ENCODE measurements around the gene KCP.
A peak's percentile ranks its signal among the peaks of the same experiment; 100 is the strongest.

Gene KCP

GRCh38 chr7:128872394-128872824 is 38.1 kb downstream of the KCP start:
- DNase-seq, result no peak

- DNase-seq, result no peak
Observed at GRCh38 chr7:128871050-128871449, 39.5 kb downstream of the KCP start.

- peak; percentile 9 for DNase-seq
Observed at GRCh38 chr7:128869944-128870285, 40.6 kb downstream of the KCP start.

DNA sequence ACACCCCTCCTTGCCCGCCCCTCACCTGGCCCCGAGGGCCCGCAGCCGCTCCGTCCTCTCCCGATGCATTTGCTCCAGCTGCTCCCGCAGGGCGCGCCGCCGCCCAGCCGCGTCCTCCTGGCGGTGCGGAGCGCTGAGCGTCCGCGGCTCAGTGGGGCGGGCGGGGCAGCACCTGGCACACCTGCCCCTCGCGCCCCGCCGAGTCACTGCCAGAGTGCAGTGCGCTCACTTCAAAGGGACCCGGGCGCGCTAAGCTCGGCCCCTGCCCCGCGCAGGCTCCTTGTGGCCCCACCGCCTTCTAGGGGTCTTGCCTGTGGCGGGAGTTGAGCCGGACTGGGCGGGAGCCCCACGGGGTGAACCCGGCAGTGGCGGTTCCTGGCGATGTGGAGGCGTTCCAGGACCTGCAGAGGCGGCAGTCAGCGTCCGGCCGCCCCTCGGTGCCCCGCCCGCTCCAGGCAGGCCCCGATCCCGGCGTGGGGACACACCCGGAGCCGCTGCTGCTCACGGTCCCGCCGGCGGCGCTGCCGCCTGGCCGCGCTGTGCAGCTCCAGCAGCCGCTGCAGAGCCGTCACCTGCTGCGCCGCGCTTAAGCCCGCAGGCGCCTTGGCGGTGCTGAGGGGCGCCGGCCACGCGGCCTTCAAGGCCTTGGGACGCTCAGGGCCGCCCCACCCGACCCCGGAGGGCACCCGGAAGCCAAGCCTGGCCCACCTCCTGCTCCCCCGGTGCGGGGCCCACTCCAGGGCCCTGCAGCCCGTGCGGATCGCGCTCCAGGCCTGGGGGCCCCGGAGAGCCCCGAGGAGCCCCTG is 41.2 kb downstream of the KCP start:
- DNase-seq, result no peak

DNA sequence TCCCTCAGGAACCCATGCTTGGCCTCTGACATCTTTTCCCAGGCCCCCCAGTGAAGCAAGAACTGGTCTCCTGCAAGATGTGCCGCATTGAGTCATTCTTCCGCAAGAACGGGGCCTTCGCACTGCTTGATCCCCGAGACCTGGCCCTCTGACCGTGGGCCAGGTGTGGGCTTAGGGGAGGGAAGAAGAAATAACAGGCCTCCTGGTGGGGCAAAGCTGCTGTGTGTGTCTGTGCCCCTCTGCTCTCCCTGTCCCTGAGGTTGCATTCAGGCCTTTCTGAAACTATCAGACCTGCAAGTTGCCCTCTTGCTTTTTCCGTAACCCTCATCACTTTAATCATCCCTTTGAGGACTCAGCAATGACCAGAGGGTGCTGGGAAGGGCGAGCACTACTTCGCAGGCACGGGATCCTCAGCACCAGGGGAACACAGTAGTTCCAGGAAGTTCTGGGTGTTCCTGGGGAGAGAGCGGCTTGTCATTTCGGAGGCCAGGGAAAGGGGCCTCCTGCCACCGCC is 41.8 kb downstream of the KCP start:
- no peak for DNase-seq

GRCh38 chr7:128867842-128868623 is 42.5 kb downstream of the KCP start:
- no peak for DNase-seq

DNA sequence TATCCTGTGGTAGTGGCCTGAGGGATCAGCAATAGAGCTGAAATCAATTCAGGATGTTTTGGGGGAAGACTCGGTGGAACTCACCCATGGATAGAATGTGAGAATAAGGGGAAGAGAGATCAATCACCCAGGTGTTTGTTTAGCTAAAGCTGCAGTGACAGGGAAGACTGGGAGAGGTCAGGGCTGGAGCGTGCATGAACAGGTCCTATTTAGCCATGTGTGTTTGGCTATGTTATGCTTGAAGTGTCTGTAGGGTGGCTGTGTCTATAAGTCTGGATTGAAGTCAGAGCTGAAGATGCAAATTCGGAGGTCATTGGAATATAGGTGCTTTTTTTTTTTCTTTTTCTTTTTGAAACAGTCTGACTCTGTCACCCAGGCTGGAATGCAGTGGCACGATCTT is 43.3 kb downstream of the KCP start:
- no peak for DNase-seq

DNA sequence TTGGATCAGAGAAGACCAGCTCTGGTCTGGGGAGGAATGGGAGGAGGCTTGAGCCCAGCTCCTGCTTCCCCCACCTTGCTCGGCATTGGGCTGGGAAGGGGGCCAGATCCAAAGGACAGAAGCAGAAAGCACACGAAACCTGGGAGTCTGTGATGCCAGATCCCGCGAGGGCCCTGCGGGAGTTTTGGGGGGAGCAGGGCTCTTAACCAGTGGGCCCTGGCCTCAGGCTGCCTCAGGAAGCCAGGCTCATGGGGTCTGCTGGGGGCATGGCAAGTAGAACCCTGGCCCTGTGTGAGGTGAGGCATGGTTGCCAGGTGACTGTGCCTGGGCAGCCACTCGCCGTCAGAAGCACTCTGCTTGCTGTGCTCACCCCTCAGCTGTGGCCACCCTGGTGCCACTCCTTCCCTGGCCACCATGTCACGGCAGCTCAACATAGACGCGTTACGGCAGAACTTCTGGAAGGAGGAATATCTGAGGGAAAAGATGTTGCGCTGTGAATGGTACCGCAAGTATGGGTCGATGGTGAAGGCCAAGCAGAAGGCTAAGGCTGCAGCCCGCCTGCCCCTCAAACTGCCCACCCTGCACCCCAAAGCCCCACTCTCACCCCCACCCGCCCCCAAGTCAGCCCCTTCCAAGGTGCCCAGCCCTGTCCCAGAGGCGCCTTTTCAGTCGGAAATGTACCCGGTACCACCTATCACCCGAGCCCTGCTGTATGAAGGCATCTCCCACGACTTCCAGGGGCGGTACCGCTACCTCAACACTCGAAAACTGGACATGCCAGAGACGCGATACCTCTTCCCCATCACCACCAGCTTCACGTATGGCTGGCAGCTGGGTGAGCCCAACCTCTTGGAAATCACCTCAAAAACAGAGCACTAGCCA is 44.3 kb downstream of the KCP start:
- no peak for DNase-seq

GRCh38 chr7:128865303-128865702 is 45.2 kb downstream of the KCP start:
- DNase-seq, result no peak

GRCh38 chr7:128863433-128863989 is 47.0 kb downstream of the KCP start:
- peak; percentile 24 for DNase-seq

- DNase-seq, result peak; percentile 100
Observed at GRCh38 chr7:128862571-128863432, 47.7 kb downstream of the KCP start, which contains the start of gene ATP6V1F. Gene ATP6V1F, plus strand, starts transcription at chr7:128862856. Its CDS starts 49 bp downstream, at chr7:128862905.

DNA sequence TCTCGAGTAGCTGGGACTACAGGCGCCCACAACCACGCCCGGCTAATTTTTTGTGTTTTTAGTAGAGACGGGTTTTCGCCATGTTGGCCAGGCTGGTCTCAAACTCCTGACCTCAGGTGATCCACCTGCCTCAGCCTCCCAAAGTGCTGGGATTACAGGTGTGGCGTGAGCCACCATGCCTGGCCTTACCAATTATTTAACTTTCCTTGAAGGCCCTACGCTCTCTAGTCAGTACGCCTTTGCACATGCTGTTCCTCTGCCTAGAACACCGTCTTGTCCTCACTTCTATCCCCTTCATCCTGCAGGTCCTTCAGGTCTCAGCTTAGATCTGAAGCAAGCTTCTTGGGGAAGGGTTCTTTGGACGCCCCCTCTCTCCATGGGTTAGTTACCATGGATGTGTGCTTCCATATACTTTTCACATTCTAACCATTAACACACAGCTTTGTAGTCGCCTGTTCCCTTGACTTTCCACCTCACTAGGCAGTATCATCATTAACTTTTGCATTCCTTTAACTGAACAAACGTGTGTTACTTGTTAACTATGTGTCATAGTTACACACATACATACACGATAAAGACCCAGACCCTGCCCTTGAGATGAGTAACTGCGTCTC is 48.4 kb downstream of the KCP start:
- DNase-seq, result no peak

DNA sequence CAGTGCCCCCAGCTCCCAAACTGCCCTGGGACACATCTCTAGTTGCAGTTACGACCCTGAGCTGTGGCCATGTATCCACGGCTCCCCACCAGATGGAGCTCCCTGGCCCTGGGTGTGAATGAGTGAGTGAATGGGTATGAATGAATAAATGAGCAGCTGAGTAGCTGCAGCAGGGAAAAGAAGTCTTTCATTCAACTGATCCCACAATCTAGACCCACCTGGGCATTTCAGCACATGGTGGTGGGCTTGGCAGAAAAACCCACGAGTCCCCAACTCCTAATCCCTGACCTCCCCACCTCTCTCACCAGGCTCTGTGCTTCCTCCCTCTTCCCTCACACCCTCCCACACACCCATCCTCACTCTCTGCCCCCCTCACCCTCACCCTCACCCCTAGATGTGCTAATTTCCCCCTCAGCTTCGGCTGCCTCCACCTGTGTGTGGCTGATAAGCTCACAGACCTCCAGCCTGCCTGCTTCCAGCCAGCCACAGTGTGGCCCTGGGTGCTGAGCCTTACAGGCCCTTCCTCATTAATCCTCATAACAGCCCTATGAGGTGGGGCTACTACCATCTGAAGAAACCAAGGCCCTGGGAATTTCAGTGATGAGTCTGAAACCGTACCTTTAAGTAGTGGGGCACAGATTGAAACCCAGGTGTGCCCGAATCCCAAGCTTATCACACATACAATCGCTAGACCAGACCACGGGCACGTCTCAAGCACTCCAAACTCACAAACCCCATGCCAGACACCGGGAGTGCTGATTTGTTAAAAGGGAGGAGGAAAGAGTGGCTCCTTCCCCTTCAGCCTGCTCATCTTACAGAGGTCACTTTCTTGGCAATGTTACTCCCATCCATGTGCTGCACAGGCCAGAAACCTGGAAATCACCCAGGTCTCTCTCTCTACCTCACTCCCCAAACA is 50.1 kb downstream of the KCP start:
- no peak for DNase-seq

GRCh38 chr7:128859232-128860157 is 51.0 kb downstream of the KCP start:
- DNase-seq, result no peak

GRCh38 chr7:128858380-128859231 is 51.9 kb downstream of the KCP start:
- no peak for DNase-seq

DNA sequence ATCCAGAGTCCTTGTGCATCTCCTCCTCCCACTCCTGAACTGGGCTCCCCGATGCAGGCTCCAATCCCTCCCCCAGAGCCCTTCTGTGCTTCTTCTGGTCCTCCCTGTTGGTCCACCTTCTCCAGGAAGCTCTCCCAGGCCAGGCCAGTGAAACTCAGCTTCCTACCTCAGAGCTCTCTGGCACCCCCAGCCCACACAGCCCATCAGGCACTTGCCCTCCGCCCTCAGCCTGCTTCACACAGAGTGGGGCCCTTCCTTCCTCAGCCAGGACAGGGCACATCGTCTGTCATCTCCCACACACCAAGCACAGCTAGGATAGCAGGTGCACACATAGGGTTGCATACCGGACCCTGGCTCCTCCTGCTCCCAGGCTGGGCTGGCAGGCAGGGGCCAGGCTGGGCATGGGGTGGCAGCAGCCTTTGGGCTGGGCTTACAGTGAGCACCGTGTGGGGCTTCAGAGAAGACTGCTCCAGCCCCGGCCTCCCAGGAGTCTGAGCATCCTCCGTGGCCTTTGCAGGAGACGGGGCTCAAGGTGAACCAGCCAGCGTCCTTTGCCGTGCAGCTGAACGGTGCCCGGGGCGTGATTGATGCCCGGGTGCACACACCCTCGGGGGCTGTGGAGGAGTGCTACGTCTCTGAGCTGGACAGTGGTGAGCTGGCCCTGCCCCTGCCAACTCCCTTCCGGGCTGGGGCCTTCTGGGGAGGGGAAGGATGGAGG is 54.3 kb downstream of the KCP start:
- no peak for DNase-seq

DNA sequence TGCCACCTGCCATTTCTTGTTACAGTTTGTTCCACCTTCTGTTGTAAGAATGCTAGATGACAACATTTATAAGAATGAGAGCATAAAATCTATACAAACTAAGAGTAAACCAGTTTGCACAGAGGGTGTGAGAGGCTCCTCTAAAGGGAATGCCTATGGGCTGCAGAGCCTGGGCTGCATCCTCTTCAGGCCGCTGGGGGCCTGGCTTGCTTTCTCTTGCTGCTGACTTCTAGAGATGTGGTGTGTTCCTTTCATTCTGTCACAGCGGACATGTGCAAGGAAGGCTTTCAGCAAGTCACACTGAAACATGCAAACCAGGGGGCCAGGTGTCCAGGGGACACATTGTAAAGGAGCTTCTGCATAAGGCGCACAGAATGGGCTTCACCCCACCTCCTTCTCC is 55.0 kb downstream of the KCP start:
- DNase-seq, result no peak

Data from activated T-cell treated with anti-CD3 and anti-CD28 coated beads for 4 hours (primary cell).